SU-DHL-6 (cell line): ENCODE data around the gene LRRC46.

Source experiments
- H2AFZ ChIP-seq: fragments of 200-600 bp; sonication (generic); 2 replicates; pipeline ENCODE4 v1.6.1; 2014; ENCODE audit warnings: low read depth, mild to moderate bottlenecking, moderate library complexity, mixed read lengths, antibody characterized with exemption, low read length; ENCODE audit not compliant: severe bottlenecking
- H3F3A ChIP-seq: fragments of 200-600 bp; shearing (Covaris generic); 2 replicates; pipeline ENCODE4 v1.6.0; 2016; ENCODE audit warnings: antibody characterized with exemption, mild to moderate bottlenecking; ENCODE audit not compliant: insufficient read depth
- H3K27ac ChIP-seq: fragments of 200-600 bp; sonication (generic); 2 replicates; pipeline ENCODE4 v1.5.1; 2016; ENCODE audit warnings: low read depth, mild to moderate bottlenecking, low read length, moderate library complexity, mixed read lengths
- H3K27me3 ChIP-seq: fragments of 200-600 bp; sonication (generic), shearing (Covaris generic); 2 replicates; pipeline ENCODE4 v1.6.0; 2014; ENCODE audit warnings: mild to moderate bottlenecking, low read length
- H3K36me3 ChIP-seq: fragments of 200-600 bp; sonication (generic); 2 replicates; pipeline ENCODE4 v1.6.1; 2014; ENCODE audit warnings: mild to moderate bottlenecking, low read length, mixed read lengths
- H3K4me2 ChIP-seq: fragments of 300-600, 200-600 bp; shearing (Covaris generic), sonication (generic); 2 replicates; pipeline ENCODE4 v1.6.0; 2014; ENCODE audit warnings: low read length, low read depth, mild to moderate bottlenecking; ENCODE audit not compliant: poor library complexity, severe bottlenecking
- H3K4me3 ChIP-seq: fragments of 200-600 bp; sonication (generic); 2 replicates; pipeline ENCODE4 v1.5.1; 2014; ENCODE audit warnings: antibody characterized with exemption, low read length, mild to moderate bottlenecking, mixed read lengths; ENCODE audit not compliant: insufficient read depth, poor library complexity, severe bottlenecking
- H3K79me2 ChIP-seq: fragments of 200-600 bp; sonication (generic); 2 replicates; pipeline ENCODE4 v1.6.1; 2014; ENCODE audit warnings: mild to moderate bottlenecking, low read length, moderate library complexity; ENCODE audit not compliant: insufficient read depth
- H3K9ac ChIP-seq: fragments of 200-600 bp; sonication (generic); 2 replicates; pipeline ENCODE4 v1.7.0; 2014; ENCODE audit warnings: mild to moderate bottlenecking, low read length
- H3K9me2 ChIP-seq: fragments of 200-600 bp; sonication (generic); replicated peaks from 2 replicates; pipeline ENCODE4 v1.6.1; 2014; ENCODE audit warnings: low read length; ENCODE audit not compliant: insufficient read depth
- H3K9me3 ChIP-seq: fragments of 200-600 bp; sonication (generic); 2 replicates; pipeline ENCODE4 v1.6.1; 2014; ENCODE audit warnings: low read length, mixed read lengths; ENCODE audit not compliant: insufficient read depth
- H4K20me1 ChIP-seq: fragments of 200-600 bp; sonication (generic); 2 replicates; pipeline ENCODE4 v1.6.1; 2014; ENCODE audit warnings: low read depth, mild to moderate bottlenecking, antibody characterized with exemption, low read length, moderate library complexity, mixed read lengths
- EZH2phosphoT487 ChIP-seq: fragments of 200-600 bp; sonication (generic), shearing (Covaris generic); conservative IDR thresholded peaks from 2 replicates; pipeline ENCODE4 v1.6.1; 2018; ENCODE audit warnings: mild to moderate bottlenecking, antibody characterized with exemption, low read length, moderate library complexity, mixed read lengths
- TF ChIP-seq, protein P1 (sequence below): fragments of 200-600 bp; sonication (generic); IDR thresholded peaks from one replicate; pipeline ENCODE4 v1.5.1; 2017; ENCODE audit warnings: antibody characterized with exemption, mild to moderate bottlenecking, low read length, moderate library complexity; ENCODE audit not compliant: insufficient read depth, poor library complexity, severe bottlenecking

LRRC46 gene

DNA sequence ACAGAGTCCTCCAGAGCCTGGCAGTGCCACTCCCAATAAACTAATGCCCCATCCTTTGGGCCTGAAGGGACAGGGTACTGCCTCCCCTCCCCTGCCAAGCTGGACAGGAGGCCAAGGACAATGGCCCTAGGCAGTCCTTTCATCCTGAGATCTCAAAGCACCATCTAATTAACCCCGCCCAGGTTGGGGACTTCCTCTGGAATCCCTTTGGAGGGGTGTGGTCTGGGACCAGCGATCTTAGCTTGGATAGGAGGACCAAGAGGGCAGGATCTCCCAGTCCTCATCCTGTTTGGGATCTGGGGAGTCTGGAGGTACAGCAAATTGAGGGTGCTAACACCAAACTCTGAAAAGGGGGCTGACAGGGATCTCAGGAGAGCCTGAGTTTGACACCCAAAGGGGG lies 37.6 kb downstream of the LRRC46 start:
- Histone ChIP-seq H3K79me2 (no peaks in the 10 kb centered on the region), H3K27ac (no peak overlapping the region), H3K9ac (no peak overlapping the region), H3K4me2 (no peak overlapping the region), H3K36me3 (no peaks in the 10 kb centered on the region), H2AFZ (no peak overlapping the region), H3K27me3 (no peaks in the 10 kb centered on the region), H3K9me2 (no peaks in the 10 kb centered on the region), H3K9me3 (no peaks in the 10 kb centered on the region), H3F3A (no peaks in the 10 kb centered on the region), H4K20me1 (no peaks in the 10 kb centered on the region), H3K4me3 (no peak overlapping the region)
- TF ChIP-seq EZH2phosphoT487 = no peak
- TF ChIP-seq, protein P1, sequence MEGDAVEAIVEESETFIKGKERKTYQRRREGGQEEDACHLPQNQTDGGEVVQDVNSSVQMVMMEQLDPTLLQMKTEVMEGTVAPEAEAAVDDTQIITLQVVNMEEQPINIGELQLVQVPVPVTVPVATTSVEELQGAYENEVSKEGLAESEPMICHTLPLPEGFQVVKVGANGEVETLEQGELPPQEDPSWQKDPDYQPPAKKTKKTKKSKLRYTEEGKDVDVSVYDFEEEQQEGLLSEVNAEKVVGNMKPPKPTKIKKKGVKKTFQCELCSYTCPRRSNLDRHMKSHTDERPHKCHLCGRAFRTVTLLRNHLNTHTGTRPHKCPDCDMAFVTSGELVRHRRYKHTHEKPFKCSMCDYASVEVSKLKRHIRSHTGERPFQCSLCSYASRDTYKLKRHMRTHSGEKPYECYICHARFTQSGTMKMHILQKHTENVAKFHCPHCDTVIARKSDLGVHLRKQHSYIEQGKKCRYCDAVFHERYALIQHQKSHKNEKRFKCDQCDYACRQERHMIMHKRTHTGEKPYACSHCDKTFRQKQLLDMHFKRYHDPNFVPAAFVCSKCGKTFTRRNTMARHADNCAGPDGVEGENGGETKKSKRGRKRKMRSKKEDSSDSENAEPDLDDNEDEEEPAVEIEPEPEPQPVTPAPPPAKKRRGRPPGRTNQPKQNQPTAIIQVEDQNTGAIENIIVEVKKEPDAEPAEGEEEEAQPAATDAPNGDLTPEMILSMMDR = no peak

DNA sequence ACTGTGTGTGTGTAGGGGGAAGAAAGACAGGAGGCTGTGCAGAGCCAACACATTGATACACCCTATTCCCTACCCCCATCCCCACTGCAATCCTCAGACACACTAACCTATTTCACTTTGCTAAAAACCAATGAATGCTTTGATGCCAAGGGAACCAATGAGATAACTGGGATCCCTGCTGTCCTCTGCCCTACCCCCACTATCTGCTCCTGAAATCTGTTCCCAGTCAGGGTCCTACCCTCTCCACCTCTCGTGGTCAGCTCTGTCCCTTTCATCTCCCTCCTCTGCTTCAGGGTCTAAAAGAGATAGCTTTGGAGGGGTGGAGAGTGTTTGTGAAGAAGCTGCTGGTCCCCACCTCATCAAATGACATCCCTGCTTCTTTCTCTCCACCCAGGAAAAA lies 38.6 kb downstream of the LRRC46 start:
- no peaks in the 10 kb centered on the region for H3F3A ChIP-seq
- no peaks in the 10 kb centered on the region for H3K9me3 ChIP-seq
- no peaks in the 10 kb centered on the region for H3K27me3 ChIP-seq
- H3K9me2 ChIP-seq = no peaks in the 10 kb centered on the region
- TF ChIP-seq EZH2phosphoT487 = no peak
- TF ChIP-seq, protein P1 = no peak
- H3K4me2 ChIP-seq = no peak overlapping the region
- no peak overlapping the region for H2AFZ ChIP-seq
- no peaks in the 10 kb centered on the region for H4K20me1 ChIP-seq
- no peak overlapping the region for H3K4me3 ChIP-seq
- H3K27ac ChIP-seq = no peak overlapping the region
- no peak overlapping the region for H3K9ac ChIP-seq
- no peaks in the 10 kb centered on the region for H3K36me3 ChIP-seq
- H3K79me2 ChIP-seq = no peaks in the 10 kb centered on the region

DNA sequence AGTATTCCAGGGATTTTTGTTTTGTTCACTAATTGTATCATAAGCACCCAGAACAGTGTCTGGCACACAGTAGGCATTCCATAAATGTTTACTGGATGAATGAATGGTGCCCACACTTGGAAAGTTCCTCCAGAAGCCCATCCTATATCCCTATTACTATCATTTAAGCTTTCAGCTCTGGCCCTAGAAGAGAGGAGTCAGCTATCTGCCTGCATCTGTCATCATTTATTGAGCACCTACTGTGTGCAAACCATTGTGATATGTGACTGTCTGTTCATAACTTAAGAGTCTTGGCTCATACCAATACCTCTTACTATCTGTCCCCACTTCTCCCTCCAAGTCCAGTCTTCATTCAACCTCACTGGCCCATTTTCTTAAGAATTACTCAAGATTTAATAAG lies 39.6 kb downstream of the LRRC46 start:
- no peak overlapping the region for H3K27ac ChIP-seq
- no peak overlapping the region for H2AFZ ChIP-seq
- no peak overlapping the region for H3K9ac ChIP-seq
- TF ChIP-seq, protein P1 = no peak
- TF ChIP-seq EZH2phosphoT487 = no peak
- H3K9me3 ChIP-seq = no peaks in the 10 kb centered on the region
- H4K20me1 ChIP-seq = no peaks in the 10 kb centered on the region
- H3K4me3 ChIP-seq = no peak overlapping the region
- no peaks in the 10 kb centered on the region for H3F3A ChIP-seq
- H3K79me2 ChIP-seq = no peaks in the 10 kb centered on the region
- no peaks in the 10 kb centered on the region for H3K9me2 ChIP-seq
- no peaks in the 10 kb centered on the region for H3K27me3 ChIP-seq
- no peak overlapping the region for H3K4me2 ChIP-seq
- H3K36me3 ChIP-seq = no peaks in the 10 kb centered on the region
